Measurements from ENCODE around the gene EDC4.
A peak's percentile ranks its signal among the peaks of the same experiment; 100 is the strongest.
"Not testable (repeated sequence)": the region's sequence is repeated elsewhere in the genome, so short reads cannot be mapped to it uniquely, and the experiment has no call there.

The EDC4 gene

GRCh38 chr16:67860589-67861398 is 12.1 kb upstream of the EDC4 start:
- H3K4me3 Mint-ChIP-seq = no peak overlapping the region
- ATAC-seq = no peak
- peaks cover 24% of the 10 kb centered on the region for H3K4me1 Mint-ChIP-seq

GRCh38 chr16:67861877-67862276 is 11.0 kb upstream of the EDC4 start:
- ATAC-seq (no peak), DNase-seq (no peak)
- H3K9me3 Mint-ChIP-seq = no peaks in the 10 kb centered on the region
- peaks cover 21% of the 10 kb centered on the region for H3K4me1 Mint-ChIP-seq
- no peak overlapping the region for H3K27ac Mint-ChIP-seq
- no peaks in the 10 kb centered on the region for H3K27me3 Mint-ChIP-seq
- peaks cover 34% of the 10 kb centered on the region for H3K36me3 Mint-ChIP-seq (ENCODE audit: low read depth)
- H3K4me3 Mint-ChIP-seq = no peak overlapping the region

More at GRCh38 chr16:67860589-67861398, 12.1 kb upstream of the EDC4 start:
- Mint-ChIP-seq H3K9me3 (no peaks in the 10 kb centered on the region), H3K36me3 (ENCODE audit: low read depth) (peaks cover 26% of the 10 kb centered on the region), H3K27me3 (no peaks in the 10 kb centered on the region), H3K27ac (no peak overlapping the region)
- DNase-seq = no peak

GRCh38 chr16:67862623-67863583 is 9.9 kb upstream of the EDC4 start:
- H3K9me3 Mint-ChIP-seq = no peaks in the 10 kb centered on the region
- no peaks in the 10 kb centered on the region for H3K27me3 Mint-ChIP-seq
- H3K36me3 Mint-ChIP-seq (ENCODE audit: low read depth) = peaks cover 34% of the 10 kb centered on the region
- H3K4me3 Mint-ChIP-seq = no peak overlapping the region
- DNase-seq (no peak), ATAC-seq (no peak)
- peaks cover 12% of the 10 kb centered on the region for H3K4me1 Mint-ChIP-seq
- H3K27ac Mint-ChIP-seq = no peak overlapping the region

GRCh38 chr16:67864044-67864443 is 8.8 kb upstream of the EDC4 start:
- H3K36me3 Mint-ChIP-seq (ENCODE audit: low read depth) = peaks cover 30% of the 10 kb centered on the region
- not testable (repeated sequence) for H3K9me3 Mint-ChIP-seq, H3K4me3 Mint-ChIP-seq, H3K27ac Mint-ChIP-seq, H3K27me3 Mint-ChIP-seq, DNase-seq, ATAC-seq, H3K4me1 Mint-ChIP-seq

- H3K27me3 Mint-ChIP-seq = no peaks in the 10 kb centered on the region
- no peak overlapping the region for H3K4me3 Mint-ChIP-seq
- H3K4me1 Mint-ChIP-seq = peaks cover 6% of the 10 kb centered on the region
- DNase-seq (no peak), ATAC-seq (no peak)
- no peak overlapping the region for H3K27ac Mint-ChIP-seq
- no peaks in the 10 kb centered on the region for H3K9me3 Mint-ChIP-seq
- H3K36me3 Mint-ChIP-seq (ENCODE audit: low read depth) = peaks cover 30% of the 10 kb centered on the region
These were observed 8.3 kb upstream of the EDC4 start for GRCh38 chr16:67864594-67864993.

- DNase-seq (no peak), ATAC-seq (no peak)
- peaks cover 6% of the 10 kb centered on the region for H3K4me1 Mint-ChIP-seq
- H3K27ac Mint-ChIP-seq = peak overlapping the region; percentile 52
- H3K36me3 Mint-ChIP-seq (ENCODE audit: low read depth) = peaks cover 32% of the 10 kb centered on the region
- no peaks in the 10 kb centered on the region for H3K9me3 Mint-ChIP-seq
- H3K27me3 Mint-ChIP-seq = no peaks in the 10 kb centered on the region
- no peak overlapping the region for H3K4me3 Mint-ChIP-seq
These were observed 7.5 kb upstream of the EDC4 start for GRCh38 chr16:67865318-67865717.

GRCh38 chr16:67868290-67868689 is 4.6 kb upstream of the EDC4 start:
- Mint-ChIP-seq H3K9me3 (no peaks in the 10 kb centered on the region), H3K36me3 (ENCODE audit: low read depth) (peaks cover 25% of the 10 kb centered on the region), H3K4me3 (no peak overlapping the region), H3K27me3 (no peaks in the 10 kb centered on the region), H3K4me1 (peaks cover 7% of the 10 kb centered on the region), H3K27ac (no peak overlapping the region)
- DNase-seq = no peak
- no peak for ATAC-seq

- Mint-ChIP-seq H3K27ac (no peak overlapping the region), H3K9me3 (no peaks in the 10 kb centered on the region), H3K36me3 (ENCODE audit: low read depth) (peaks cover 24% of the 10 kb centered on the region), H3K4me1 (peaks cover 17% of the 10 kb centered on the region), H3K4me3 (no peak overlapping the region), H3K27me3 (no peaks in the 10 kb centered on the region)
- DNase-seq (no peak), ATAC-seq (no peak)
These were observed 3.2 kb upstream of the EDC4 start for GRCh38 chr16:67869653-67870052.

- ATAC-seq (no peak), DNase-seq (no peak)
- Mint-ChIP-seq H3K36me3 (ENCODE audit: low read depth) (peaks cover 14% of the 10 kb centered on the region), H3K4me3 (no peak overlapping the region), H3K27ac (no peak overlapping the region), H3K27me3 (no peaks in the 10 kb centered on the region), H3K4me1 (peaks cover 25% of the 10 kb centered on the region), H3K9me3 (no peaks in the 10 kb centered on the region)
These were observed 1.6 kb upstream of the EDC4 start for GRCh38 chr16:67871256-67871655.

- Mint-ChIP-seq H3K4me1 (peaks cover 25% of the 10 kb centered on the region), H3K27ac (peak overlapping the region; percentile 72), H3K27me3 (no peaks in the 10 kb centered on the region), H3K4me3 (peak overlapping the region; percentile 83), H3K36me3 (ENCODE audit: low read depth) (peaks cover 11% of the 10 kb centered on the region), H3K9me3 (no peaks in the 10 kb centered on the region)
- DNase-seq = no peak
- no peak for ATAC-seq
These were observed 671 bp upstream of the EDC4 start for GRCh38 chr16:67872131-67872630.

- peaks cover 25% of the 10 kb centered on the region for H3K4me1 Mint-ChIP-seq
- ATAC-seq = no peak
- H3K27ac Mint-ChIP-seq = peak overlapping the region; percentile 87
These were observed 851 bp downstream of the EDC4 start for GRCh38 chr16:67873435-67874370.

GRCh38 chr16:67874372-67874771 is 1.5 kb downstream of the EDC4 start:
- Mint-ChIP-seq H3K36me3 (ENCODE audit: low read depth) (peaks cover 21% of the 10 kb centered on the region), H3K4me1 (peaks cover 25% of the 10 kb centered on the region), H3K27me3 (no peaks in the 10 kb centered on the region), H3K9me3 (no peaks in the 10 kb centered on the region), H3K4me3 (peak overlapping the region; percentile 83), H3K27ac (peak overlapping the region; percentile 87)
- DNase-seq (no peak), ATAC-seq (no peak)

More at GRCh38 chr16:67873435-67874370, 851 bp downstream of the EDC4 start:
- DNase-seq = peak; percentile 8
- Mint-ChIP-seq H3K36me3 (ENCODE audit: low read depth) (peaks cover 20% of the 10 kb centered on the region), H3K27me3 (no peaks in the 10 kb centered on the region), H3K9me3 (no peaks in the 10 kb centered on the region), H3K4me3 (peak overlapping the region; percentile 83)

GRCh38 chr16:67877064-67877463 is 4.2 kb downstream of the EDC4 start:
- H3K36me3 Mint-ChIP-seq (ENCODE audit: low read depth) = peaks cover 13% of the 10 kb centered on the region
- no peak overlapping the region for H3K4me3 Mint-ChIP-seq
- DNase-seq = no peak
- no peaks in the 10 kb centered on the region for H3K27me3 Mint-ChIP-seq
- peaks cover 25% of the 10 kb centered on the region for H3K4me1 Mint-ChIP-seq
- no peak overlapping the region for H3K27ac Mint-ChIP-seq
- H3K9me3 Mint-ChIP-seq = no peaks in the 10 kb centered on the region
- no peak for ATAC-seq

- Mint-ChIP-seq H3K4me3 (no peak overlapping the region), H3K27ac (no peak overlapping the region), H3K4me1 (peaks cover 20% of the 10 kb centered on the region), H3K27me3 (no peaks in the 10 kb centered on the region), H3K9me3 (no peaks in the 10 kb centered on the region), H3K36me3 (ENCODE audit: low read depth) (peaks cover 15% of the 10 kb centered on the region)
- DNase-seq (no peak), ATAC-seq (no peak)
These were observed 5.4 kb downstream of the EDC4 start for GRCh38 chr16:67878232-67878631.
